RWPE2 (cell line): ENCODE data around the gene AMACR.

Experiments used
- ATAC-seq: fragments of 200-7000 bp; cut with Tn5 transposase; 3 replicates; pipeline ENCODE4 v1.9.1; 2021; ENCODE audit warnings: low read depth
- DNase-seq: peaks from one replicate; pipeline ENCODE4 v3.0.0-alpha.2; 2020; ENCODE audit warnings: low spot score
- H3K27ac ChIP-seq: fragments of 450-650 bp; 2 replicates; pipeline ENCODE4 v1.5.1; 2017; ENCODE audit warnings: mild to moderate bottlenecking; ENCODE audit not compliant: poor library complexity, severe bottlenecking
- H3K27me3 ChIP-seq: fragments of 250-450 bp; sonication (Bioruptor Pico); 2 replicates; pipeline ENCODE4 v1.5.1; 2021; ENCODE audit warnings: mild to moderate bottlenecking, moderate library complexity; ENCODE audit not compliant: insufficient read depth, poor library complexity, severe bottlenecking
- H3K36me3 ChIP-seq: fragments of 250-450 bp; sonication (Bioruptor Pico); 2 replicates; pipeline ENCODE4 v1.5.1; 2020; ENCODE audit warnings: low read depth, mild to moderate bottlenecking, moderate library complexity
- H3K4me1 ChIP-seq: fragments of 250-450 bp; sonication (Bioruptor Pico); 2 replicates; pipeline ENCODE4 v1.5.1; 2021; ENCODE audit warnings: mild to moderate bottlenecking, moderate library complexity; ENCODE audit not compliant: insufficient read depth, poor library complexity, severe bottlenecking
- H3K4me3 ChIP-seq: fragments of 250-450 bp; sonication (Bioruptor Pico); 2 replicates; pipeline ENCODE4 v1.5.1; 2021; ENCODE audit warnings: mild to moderate bottlenecking, moderate library complexity; ENCODE audit not compliant: severe bottlenecking
- H3K9me3 ChIP-seq: fragments of 250-450 bp; sonication (Bioruptor Pico); 2 replicates; pipeline ENCODE4 v1.5.1; 2021; ENCODE audit warnings: mild to moderate bottlenecking, moderate library complexity; ENCODE audit not compliant: severe bottlenecking
- TF ChIP-seq, protein P1 (sequence below): fragments of 450-650 bp; IDR thresholded peaks from one replicate; pipeline ENCODE4 v1.5.1; 2017; ENCODE audit warnings: mild to moderate bottlenecking, moderate library complexity; ENCODE audit not compliant: poor library complexity, severe bottlenecking

AMACR gene

DNA sequence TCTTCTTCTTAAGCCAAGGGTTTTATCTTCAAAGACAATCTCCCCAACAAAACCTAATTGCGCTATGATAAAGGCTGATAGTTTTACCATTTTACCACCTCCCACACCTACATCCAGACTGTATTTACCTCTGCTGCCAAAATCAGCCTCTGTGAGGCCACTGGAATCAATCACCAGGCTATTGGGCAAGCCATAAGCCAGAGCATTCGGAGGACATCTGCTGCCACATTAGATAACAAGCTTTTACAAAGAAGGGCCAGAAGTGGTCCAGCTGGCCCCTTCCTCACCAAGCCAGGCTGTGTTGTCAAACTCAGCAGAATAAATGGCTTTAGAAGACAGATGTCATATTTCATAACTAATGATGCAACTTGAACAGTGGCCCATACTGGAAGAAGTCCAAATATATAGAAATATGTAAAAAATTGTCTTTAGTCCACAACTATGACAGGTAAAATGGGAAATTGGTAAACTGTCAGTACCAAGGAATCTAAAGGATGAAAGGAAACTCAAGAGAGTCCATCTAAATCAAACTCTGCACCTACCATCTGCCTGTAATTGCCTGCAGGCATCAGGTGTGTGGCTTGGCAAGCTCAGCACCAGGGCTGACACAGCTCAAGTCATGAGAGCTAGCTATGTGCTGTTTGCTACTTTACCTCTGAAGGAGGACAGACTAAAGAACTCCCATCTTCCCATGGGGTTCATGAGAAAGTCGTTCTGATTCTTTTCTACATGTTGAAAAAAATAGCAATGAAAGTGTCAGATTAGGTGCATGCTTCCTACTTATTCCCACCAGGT, 39.4 kb downstream of the AMACR start:
- Histone ChIP-seq H3K4me1 (no peaks in the 10 kb centered on the region), H3K4me3 (no peak overlapping the region), H3K27ac (no peak overlapping the region), H3K27me3 (no peaks in the 10 kb centered on the region), H3K9me3 (no peaks in the 10 kb centered on the region), H3K36me3 (no peaks in the 10 kb centered on the region)
- TF ChIP-seq, protein P1, sequence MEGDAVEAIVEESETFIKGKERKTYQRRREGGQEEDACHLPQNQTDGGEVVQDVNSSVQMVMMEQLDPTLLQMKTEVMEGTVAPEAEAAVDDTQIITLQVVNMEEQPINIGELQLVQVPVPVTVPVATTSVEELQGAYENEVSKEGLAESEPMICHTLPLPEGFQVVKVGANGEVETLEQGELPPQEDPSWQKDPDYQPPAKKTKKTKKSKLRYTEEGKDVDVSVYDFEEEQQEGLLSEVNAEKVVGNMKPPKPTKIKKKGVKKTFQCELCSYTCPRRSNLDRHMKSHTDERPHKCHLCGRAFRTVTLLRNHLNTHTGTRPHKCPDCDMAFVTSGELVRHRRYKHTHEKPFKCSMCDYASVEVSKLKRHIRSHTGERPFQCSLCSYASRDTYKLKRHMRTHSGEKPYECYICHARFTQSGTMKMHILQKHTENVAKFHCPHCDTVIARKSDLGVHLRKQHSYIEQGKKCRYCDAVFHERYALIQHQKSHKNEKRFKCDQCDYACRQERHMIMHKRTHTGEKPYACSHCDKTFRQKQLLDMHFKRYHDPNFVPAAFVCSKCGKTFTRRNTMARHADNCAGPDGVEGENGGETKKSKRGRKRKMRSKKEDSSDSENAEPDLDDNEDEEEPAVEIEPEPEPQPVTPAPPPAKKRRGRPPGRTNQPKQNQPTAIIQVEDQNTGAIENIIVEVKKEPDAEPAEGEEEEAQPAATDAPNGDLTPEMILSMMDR, result no peak
- ATAC-seq (0 out of 3 replicates have a peak, but pooled peaks have one; percentile 21), DNase-seq (no peak)

- H3K9me3 ChIP-seq, result no peaks in the 10 kb centered on the region
- TF ChIP-seq, protein P1, result no peak
- no peaks in the 10 kb centered on the region for H3K27me3 ChIP-seq
- H3K4me1 ChIP-seq, result no peaks in the 10 kb centered on the region
- H3K27ac ChIP-seq, result no peak overlapping the region
- H3K36me3 ChIP-seq, result no peaks in the 10 kb centered on the region
- ATAC-seq (no peak), DNase-seq (no peak)
- H3K4me3 ChIP-seq, result no peak overlapping the region
These were observed 41.0 kb downstream of the AMACR start for GRCh38 chr5:33966805-33967204.

DNA sequence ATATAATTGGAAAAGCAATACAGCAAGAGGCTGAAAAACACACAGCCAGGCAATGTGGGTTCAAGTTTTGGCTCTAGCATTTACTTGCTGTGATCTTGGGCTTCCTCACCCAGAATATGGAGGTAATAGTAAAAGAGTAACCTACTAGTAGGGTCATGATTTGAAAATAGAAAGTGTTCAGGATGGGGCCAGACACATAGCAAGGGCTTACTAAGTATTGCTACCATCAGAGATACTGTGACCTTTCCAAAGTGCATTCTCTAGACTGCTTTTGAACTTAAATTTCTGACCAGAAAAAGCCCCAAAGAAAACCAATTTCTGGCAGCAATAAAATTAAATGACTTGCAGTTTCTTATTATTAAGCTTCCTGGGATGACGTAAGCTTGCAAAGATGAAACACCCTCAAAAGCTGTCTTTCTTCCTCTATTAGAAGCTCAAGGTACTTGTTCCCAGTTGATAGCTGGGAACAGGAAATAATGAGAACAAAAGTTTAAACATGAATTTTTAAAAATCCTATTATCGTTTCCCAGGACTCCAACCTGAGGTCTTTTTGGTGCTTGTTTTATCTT, 43.6 kb downstream of the AMACR start:
- TF ChIP-seq, protein P1, result no peak
- no peaks in the 10 kb centered on the region for H3K27me3 ChIP-seq
- ATAC-seq, result no peak
- H3K4me3 ChIP-seq, result no peak overlapping the region
- H3K4me1 ChIP-seq, result no peaks in the 10 kb centered on the region
- no peak for DNase-seq
- H3K36me3 ChIP-seq, result no peaks in the 10 kb centered on the region
- no peaks in the 10 kb centered on the region for H3K9me3 ChIP-seq
- no peak overlapping the region for H3K27ac ChIP-seq

- Histone ChIP-seq H3K27ac (no peak overlapping the region), H3K4me1 (no peaks in the 10 kb centered on the region), H3K4me3 (no peak overlapping the region), H3K36me3 (no peaks in the 10 kb centered on the region), H3K27me3 (no peaks in the 10 kb centered on the region), H3K9me3 (no peaks in the 10 kb centered on the region)
- DNase-seq (no peak), ATAC-seq (no peak)
- TF ChIP-seq, protein P1, result no peak
These were observed 49.7 kb downstream of the AMACR start for GRCh38 chr5:33958176-33958575.
